Medulla oblongata (tissue), 1 donor: Measurements from ENCODE around the gene ASCC3.
"Not testable (repeated sequence)": the region's sequence is repeated elsewhere in the genome, so short reads cannot be mapped to it uniquely, and the experiment has no call there.

Experiments used
- DNase-seq: peaks from one replicate; pipeline ENCODE4 v3.0.0-alpha.2; 2015; ENCODE audit errors: extremely low spot score

ASCC3 gene

DNA sequence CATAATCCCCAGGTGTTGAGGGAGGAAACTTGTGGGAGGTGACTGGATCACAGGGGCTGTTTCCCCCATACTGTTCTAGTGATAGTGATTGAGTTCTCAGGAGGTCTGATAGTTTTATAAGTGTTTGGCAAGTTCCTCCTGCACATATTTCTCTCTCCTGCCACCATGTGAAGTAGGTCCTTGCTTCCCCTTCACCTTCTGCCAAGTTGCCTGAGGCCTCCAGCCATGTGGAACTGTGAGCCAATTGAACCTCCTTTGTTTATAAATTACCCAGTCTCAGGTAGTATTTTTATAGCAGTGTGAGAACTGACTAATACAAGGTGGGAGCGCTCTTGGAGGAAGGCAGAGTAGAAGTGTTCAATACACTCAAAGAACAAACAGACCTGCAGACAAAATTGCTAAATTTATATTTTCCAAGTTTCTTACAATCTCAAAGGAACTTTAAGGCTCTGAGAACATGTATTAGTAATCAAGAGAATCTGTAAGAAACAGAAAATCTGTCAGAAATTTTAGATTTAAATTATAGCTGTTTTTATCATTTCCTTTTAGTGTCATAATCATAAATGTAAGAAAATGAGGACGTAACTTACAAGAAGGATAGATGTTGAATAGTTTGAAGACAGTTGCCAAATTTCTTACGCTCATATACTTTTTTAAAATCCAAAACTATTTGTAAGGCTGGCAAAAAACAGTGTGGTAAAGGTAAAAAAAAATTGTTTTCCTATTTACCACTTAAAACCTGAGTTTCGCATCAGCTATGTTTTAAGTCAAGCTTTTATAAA is 77.7 kb downstream of the ASCC3 start:
- DNase-seq, result no peak

DNA sequence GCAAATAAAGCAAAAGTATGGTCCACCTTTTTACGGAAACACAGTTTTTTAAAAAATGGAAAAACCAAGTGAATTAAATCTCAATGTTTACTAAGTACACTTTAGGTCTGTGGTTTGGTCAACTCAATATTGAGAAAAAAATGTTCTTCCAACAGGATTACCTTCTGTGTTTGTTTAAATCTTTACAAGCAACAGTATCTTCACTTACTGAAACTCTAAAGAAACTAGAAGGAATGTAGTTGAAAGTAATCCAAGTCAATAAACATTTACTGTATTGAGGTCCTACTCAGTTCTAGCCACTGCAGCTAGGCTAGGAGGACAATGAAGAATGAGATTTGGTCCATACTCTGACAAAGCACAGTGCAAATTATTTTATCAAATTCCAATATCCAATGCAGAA is 80.1 kb downstream of the ASCC3 start:
- no peak for DNase-seq

DNA sequence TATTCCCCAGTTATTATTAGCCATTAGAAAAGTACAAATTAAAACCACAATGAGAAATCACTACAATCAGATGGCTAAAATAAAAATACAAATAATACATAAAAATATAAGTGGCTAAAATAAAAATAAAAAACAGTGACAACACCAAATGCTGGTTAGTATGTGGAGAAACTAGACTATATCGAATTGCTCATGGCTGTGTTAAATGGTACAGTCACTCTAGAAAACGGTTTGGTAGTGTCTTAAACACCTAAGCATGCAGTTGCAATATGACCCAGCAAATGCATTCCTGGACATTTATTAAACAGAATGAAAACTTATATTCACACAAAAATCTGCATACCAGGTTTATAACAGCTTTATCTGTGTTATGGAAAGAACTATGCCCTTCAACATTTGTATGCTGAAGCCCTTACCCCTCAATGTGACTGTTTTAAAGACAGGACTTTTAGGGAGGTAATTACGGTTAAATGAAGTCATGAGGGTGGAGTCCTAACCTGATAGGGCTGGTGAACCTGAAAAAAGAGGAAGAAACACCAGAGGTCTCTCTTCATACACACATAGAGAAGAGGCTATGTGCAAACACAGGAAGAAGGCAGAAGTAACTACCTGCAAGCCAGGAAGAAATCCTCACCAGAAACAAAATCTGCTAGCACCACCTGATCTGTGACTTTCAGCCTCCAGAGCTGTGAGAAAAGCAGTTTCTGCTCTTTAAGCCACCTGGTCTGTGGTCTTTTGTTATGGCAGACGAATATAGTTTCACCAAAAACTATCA is 84.9 kb downstream of the ASCC3 start:
- no peak for DNase-seq

DNA sequence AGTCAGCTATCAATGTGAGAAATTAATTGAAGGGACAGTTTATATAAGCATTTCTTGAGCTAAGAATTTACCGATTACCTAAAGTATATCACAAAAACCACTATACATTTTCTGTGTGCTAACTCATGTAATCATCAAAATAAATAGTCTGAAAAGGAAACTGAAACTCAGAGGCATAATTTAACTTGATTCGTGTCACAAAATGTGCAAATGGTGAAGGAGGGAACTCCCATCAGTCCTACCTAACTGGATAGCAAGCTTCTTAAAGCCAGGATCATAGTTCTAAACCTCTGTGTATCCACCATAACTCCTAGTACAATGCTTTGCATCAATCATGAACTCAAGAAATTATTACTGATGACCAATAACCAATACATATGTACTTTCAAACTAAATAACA is 91.0 kb downstream of the ASCC3 start:
- no peak for DNase-seq

- no peak for DNase-seq
Observed at GRCh38 chr6:100785982-100786381, 95.1 kb downstream of the ASCC3 start.

DNA sequence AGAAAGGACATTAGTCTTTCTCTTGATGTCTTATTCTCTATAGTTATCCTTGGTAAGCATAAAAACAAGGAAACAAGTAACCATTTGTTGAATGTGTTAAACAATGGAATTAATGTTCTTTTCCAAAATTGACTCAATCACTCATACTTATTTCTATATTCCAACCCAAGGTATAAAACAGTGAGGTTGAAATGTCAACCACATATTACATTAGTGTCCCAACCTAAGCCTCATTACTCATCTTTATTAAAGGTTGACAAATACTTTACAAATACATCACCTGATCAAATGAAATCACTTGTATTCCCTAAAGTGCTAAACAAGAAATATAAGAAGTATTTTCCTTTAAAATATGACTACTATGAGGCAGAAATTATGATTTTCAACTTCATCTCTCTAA is 100.5 kb downstream of the ASCC3 start:
- DNase-seq, result no peak

GRCh38 chr6:100775667-100776066 is 105.5 kb downstream of the ASCC3 start:
- DNase-seq, result no peak

GRCh38 chr6:100774681-100775080 is 106.4 kb downstream of the ASCC3 start:
- DNase-seq, result no peak

DNA sequence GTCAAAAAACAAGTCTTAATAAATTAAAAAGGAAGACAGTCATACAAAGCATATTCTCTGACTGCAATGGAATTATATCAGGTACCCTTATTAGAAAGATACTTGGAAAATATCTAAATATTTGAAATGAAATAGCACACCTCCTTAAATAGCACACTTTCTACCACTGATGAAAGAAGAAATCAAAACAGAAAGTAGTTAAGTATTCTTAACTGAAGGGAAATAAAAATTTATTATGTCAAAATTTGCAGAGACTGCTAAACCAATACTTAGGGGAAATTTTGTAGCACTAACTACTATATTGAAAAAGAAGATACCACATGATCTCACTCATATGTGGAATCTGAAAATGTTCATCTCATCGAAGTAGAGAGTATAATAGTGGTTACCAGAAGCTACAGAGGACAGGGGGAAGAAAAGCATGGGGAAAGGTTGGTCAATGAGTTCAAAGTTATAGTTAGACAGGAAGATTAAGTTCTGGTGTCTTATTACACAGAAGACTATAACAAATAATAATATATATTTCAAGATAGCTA is 112.2 kb downstream of the ASCC3 start:
- DNase-seq, result no peak

DNA sequence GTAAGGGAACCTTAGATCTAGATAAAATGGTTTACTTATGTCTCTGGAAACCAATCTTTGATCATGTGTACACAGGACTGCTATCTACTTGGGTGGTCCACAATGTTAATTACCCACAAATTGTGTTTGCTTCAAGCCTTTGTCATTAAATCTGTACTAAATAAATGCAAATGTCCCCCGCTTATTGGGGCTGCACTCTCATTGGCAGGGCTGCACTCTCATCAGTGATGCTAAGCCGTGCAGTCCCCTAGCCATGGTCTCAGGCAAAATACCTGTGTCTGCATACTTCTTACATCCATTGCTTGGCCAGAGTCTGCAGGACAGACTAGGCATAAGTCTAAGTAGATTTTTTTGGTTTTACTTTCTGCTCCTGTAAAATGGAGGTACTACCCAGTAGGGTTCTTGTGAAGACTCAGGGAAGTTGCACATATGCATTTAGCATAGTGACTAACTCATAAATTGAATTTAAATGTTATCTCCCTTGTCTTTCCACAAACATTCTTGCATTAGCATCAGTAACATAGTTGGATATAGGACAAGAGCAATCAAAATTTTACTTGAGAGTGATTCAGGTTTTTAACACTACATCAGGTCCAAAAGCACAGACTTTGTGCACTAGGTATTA is 117.4 kb downstream of the ASCC3 start:
- no peak for DNase-seq

DNA sequence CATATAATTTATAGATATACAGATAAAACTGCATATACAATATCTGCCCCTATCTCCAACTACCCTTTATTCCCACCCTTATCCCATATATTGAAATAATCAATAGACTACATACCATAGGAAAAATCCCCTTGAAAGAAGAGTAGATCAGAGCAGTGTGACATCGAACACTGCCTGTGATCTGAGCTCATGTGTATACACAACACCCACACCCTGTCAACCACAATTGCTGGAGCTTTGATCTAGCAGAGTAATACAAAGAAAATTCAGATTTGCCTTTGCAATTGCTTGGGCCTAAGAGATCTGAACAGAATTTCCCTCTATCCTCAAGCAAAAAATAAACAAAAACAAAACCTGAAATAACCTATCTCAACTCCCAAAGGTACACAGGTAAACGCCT is 119.3 kb downstream of the ASCC3 start:
- DNase-seq, result no peak

GRCh38 chr6:100758386-100758785 is 122.7 kb downstream of the ASCC3 start:
- DNase-seq, result not testable (repeated sequence)

- no peak for DNase-seq
Observed at GRCh38 chr6:100753421-100753820, 127.7 kb downstream of the ASCC3 start.

GRCh38 chr6:100751590-100751989 is 129.5 kb downstream of the ASCC3 start:
- DNase-seq, result no peak

DNA sequence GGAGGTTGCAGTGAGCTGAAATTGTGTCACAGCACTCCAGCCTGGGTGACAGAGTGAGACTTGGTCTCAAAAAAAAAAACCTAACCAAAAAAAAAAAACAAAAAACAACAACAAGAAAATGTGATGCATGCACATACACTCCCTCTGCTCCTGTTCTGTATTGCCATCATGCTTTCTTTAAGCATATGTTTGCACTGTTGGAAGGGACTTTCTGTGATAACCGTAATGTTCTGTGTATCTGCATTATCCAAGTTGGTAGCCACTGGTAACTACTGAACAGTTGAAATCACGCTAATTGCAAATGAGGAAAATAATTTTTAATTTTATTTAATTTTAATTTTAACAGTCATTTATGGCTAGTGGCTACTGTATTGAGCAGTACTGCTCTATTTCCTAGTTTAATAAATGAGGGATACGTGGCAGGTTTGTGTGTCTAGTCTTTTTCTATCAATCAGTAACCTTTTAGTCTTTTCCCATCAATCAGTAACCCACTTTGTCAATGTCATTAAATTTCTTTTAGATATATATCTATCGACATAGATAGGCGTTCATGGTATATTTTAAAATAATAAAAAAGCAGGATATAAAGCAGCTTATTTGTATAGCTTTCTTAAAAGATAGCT is 135.6 kb downstream of the ASCC3 start:
- no peak for DNase-seq

DNA sequence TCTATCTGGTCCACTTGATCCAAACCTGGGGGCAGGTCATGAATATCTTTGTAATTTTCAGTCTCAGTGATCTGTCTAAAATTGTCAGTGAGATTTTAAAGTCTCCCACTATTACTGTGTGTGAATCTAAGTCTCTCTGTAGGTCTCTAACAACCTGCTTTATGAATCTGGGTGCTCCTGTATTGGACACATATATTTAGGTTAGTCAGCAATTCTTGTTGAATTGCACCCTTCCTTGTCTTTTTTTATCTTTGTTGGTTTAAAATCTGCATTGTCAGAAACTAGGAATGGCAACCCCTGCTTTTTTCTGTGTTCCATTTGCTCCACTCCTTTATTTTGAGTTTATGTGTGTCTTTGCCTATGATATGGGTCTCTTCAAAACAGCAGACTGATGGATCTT is 140.7 kb downstream of the ASCC3 start:
- no peak for DNase-seq

GRCh38 chr6:100737720-100738119 is 143.4 kb downstream of the ASCC3 start:
- DNase-seq, result not testable (repeated sequence)

DNA sequence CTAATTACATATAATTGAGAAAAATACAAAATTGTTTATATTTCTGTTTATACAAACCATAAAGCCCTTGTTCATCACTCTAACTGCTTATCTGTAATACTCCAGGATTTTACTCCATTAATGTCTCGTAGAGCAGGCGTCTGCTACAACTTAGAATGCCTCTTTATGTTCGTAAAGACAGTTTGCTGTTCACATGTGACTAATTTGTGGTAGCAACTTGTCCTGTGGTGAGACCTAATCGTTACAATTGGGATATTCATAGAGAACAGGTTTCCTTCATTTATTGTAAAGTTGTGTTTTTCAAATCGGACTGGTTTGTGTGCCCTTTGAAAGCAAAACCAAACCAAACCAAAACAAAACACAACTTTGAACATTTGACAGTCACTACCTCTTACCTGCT is 149.7 kb downstream of the ASCC3 start:
- no peak for DNase-seq

GRCh38 chr6:100730001-100730980 is 150.8 kb downstream of the ASCC3 start:
- no peak for DNase-seq

- DNase-seq, result no peak
Observed at GRCh38 chr6:100726666-100727065, 154.5 kb downstream of the ASCC3 start.

- DNase-seq, result no peak
Observed at GRCh38 chr6:100724696-100725095, 156.4 kb downstream of the ASCC3 start.
